Measurements from ENCODE around the gene PACRGL.
"Not testable (repeated sequence)": the region's sequence is repeated elsewhere in the genome, so short reads cannot be mapped to it uniquely, and the experiment has no call there.

Gene PACRGL

DNA sequence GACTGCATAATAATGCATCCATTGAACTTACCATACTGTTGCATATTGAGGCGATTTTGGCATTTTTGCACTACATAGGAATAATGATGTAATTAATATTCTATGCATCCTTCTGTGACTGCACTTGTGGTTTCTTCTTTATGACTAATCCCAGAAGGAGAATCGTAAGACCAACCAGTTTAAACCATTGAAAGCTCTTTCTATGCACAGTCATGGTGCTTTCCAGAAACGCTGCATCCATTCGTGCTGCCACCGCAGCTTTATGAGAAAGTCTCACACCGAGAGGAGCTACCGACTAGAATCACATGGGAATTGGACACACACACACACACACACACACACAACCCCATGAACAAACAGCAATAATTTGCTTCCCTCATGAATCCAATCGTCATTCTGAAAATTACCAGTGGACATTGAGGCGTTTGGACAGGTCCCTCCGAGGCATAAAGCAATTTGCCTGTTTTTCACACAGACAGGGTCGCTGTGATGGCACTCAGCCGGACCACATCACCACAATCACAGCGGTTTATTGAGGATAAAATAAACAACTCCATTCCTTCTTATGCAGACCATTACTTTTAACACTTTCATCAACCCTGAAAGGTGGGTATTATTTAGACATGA is 64.2 kb downstream of the PACRGL start:
- Histone ChIP-seq H3K27me3 (ENCODE audit: control insufficient read depth in 2 of 2, insufficient read depth in 2 of 2, low read length in 2 of 2) (no peaks in the 10 kb centered on the region), H3K4me1 (ENCODE audit: control insufficient read depth in 2 of 2, insufficient read depth in 2 of 2, low read length in 2 of 2) (no peaks in the 10 kb centered on the region), H3K9me3 (ENCODE audit: control insufficient read depth in 2 of 2, low read length in 2 of 2) (no peaks in the 10 kb centered on the region), H3K9ac (ENCODE audit: low read depth in 1 of 2, low read length in 2 of 2) (no peak overlapping the region), H3K27ac (ENCODE audit: low read depth in 2 of 2, low read length in 2 of 2) (no peak overlapping the region), H3K4me3 (ENCODE audit: low read length in 2 of 2) (no peak overlapping the region), H3K36me3 (ENCODE audit: control insufficient read depth in 2 of 2, insufficient read depth in 2 of 2, low read length in 2 of 2) (no peaks in the 10 kb centered on the region)

DNA sequence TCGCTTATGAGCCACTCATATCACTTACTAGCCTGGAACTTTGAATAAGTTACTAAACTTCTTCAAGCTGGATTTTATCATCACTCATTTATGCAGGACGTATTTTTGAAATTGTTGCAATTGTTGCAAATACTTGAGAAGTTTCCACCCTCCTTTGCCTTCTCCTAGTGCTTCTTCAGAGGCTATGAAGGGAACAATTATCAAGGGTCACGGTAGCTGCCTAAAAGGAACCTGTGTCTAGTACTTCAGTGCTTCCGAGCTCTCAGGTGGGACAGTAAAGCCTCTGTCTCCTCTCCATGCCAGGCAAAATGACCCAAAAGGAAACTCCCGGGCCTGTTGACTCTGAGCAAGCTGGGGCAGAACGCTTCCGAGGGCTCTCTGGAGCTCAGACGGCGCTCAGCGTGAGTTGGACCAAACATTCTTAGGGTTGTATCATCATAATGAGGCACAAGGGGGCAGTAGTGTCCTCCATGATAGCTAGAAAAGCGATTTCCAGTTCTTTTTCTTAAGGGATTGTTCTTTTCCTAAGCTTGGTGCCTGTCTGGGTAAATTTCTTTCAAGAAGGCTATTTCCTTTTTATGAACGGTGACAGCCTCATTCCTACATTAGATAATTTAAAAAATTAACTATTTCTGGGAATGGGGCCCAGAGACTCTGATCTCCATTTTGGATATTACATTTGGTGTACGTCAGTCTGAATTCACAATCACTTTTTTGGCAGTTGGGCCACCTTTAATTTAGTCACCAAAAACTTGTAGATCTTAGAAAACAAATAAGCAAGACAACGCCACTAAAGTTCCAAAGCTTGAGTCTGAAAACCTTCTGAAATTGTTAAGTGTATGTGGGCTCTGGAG is 73.1 kb downstream of the PACRGL start:
- Histone ChIP-seq H3K36me3 (ENCODE audit: control insufficient read depth in 2 of 2, insufficient read depth in 2 of 2, low read length in 2 of 2) (no peaks in the 10 kb centered on the region), H3K4me1 (ENCODE audit: control insufficient read depth in 2 of 2, insufficient read depth in 2 of 2, low read length in 2 of 2) (no peaks in the 10 kb centered on the region), H3K27me3 (ENCODE audit: control insufficient read depth in 2 of 2, insufficient read depth in 2 of 2, low read length in 2 of 2) (no peaks in the 10 kb centered on the region), H3K4me3 (ENCODE audit: low read length in 2 of 2) (no peak overlapping the region), H3K27ac (ENCODE audit: low read depth in 2 of 2, low read length in 2 of 2) (no peak overlapping the region), H3K9me3 (ENCODE audit: control insufficient read depth in 2 of 2, low read length in 2 of 2) (no peaks in the 10 kb centered on the region), H3K9ac (ENCODE audit: low read depth in 1 of 2, low read length in 2 of 2) (no peak overlapping the region)

DNA sequence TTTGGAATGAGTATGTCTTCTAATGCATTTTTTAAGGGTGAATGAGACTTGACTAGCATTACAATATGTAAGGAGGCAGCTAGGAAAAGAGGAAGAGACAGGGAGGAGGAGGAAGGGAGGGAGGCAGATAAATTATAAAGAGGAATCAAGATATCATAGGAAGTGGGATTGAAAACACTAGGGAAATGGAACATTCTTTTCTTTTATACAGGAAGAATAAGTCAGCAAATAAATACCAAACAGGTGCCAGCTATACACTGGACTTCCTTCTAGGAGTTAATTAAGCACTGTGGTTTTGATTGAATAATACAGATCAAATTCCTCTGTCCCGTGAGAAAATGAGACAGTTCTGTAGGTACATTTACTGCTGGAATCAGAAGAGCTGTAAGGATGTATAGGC is 78.6 kb downstream of the PACRGL start:
- Histone ChIP-seq H3K9me3 (ENCODE audit: control insufficient read depth in 2 of 2, low read length in 2 of 2) (peaks cover 0 to 2% of the 10 kb centered on the region in 2 donors), H3K4me1 (ENCODE audit: control insufficient read depth in 2 of 2, insufficient read depth in 2 of 2, low read length in 2 of 2) (no peaks in the 10 kb centered on the region), H3K27me3 (ENCODE audit: control insufficient read depth in 2 of 2, insufficient read depth in 2 of 2, low read length in 2 of 2) (no peaks in the 10 kb centered on the region), H3K36me3 (ENCODE audit: control insufficient read depth in 2 of 2, insufficient read depth in 2 of 2, low read length in 2 of 2) (no peaks in the 10 kb centered on the region), H3K27ac (ENCODE audit: low read depth in 2 of 2, low read length in 2 of 2) (no peak overlapping the region), H3K9ac (ENCODE audit: low read depth in 1 of 2, low read length in 2 of 2) (no peak overlapping the region), H3K4me3 (ENCODE audit: low read length in 2 of 2) (no peak overlapping the region)

DNA sequence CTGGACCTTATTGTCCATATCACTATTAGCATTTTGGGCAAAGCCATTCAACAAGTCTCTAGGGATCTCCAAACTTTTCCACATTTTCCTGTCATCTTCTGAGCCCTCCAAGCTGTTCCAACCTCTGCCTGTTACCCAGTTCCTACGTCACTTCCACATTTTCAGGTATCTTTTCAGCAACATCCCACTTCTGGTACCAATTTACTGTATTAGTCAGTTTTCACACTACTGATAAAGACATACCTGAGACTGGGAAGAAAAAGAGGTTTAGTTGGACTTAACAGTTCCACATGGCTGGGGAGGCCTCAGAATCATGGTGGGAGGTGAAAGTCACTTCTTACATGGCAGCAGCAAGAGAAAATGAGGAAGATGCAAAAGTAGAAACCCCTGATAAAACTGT is 82.9 kb downstream of the PACRGL start:
- H3K9ac ChIP-seq (ENCODE audit: low read depth in 1 of 2, low read length in 2 of 2); H3K4me1 ChIP-seq (ENCODE audit: control insufficient read depth in 2 of 2, insufficient read depth in 2 of 2, low read length in 2 of 2); H3K27me3 ChIP-seq (ENCODE audit: control insufficient read depth in 2 of 2, insufficient read depth in 2 of 2, low read length in 2 of 2); H3K27ac ChIP-seq (ENCODE audit: low read depth in 2 of 2, low read length in 2 of 2); H3K9me3 ChIP-seq (ENCODE audit: control insufficient read depth in 2 of 2, low read length in 2 of 2); H3K36me3 ChIP-seq (ENCODE audit: control insufficient read depth in 2 of 2, insufficient read depth in 2 of 2, low read length in 2 of 2); H3K4me3 ChIP-seq (ENCODE audit: low read length in 2 of 2): not testable (repeated sequence)

DNA sequence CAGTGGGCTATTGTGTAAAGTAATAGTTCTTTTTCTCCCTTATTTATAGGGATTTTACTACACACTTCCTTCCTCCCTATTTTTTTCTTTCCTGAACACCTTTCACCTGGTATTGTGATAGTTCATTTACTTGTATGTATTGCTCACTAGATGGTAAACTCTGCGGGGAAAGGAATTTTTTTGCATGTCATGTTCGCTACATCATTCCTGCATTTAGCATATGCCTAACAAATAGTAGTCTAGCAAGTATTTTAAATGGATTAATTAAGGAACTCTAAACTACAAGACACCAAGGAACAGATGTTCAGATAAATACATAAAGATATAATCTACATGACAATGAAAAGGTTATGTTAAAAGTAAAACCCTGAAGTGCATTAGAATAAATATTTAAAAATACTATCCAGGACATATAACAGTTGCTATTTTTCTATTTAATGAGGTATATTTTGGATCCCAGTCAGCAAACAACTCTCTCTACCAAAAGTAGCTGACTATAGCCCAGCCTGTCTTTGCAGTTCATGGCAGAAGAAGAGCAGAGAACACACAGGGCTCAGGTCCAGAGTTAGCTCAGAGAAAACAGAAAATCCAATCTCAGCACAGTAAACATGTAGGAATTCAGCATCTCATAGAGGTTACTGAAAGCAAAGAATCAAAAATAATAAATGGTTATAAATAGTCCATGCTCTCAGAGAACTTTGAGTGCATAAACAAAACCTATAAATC is 87.8 kb downstream of the PACRGL start:
- H3K27me3 ChIP-seq (ENCODE audit: control insufficient read depth in 2 of 2, insufficient read depth in 2 of 2, low read length in 2 of 2): no peaks in the 10 kb centered on the region

More for the DNA sequence above, 87.8 kb downstream of the PACRGL start:
- Histone ChIP-seq H3K9me3 (ENCODE audit: control insufficient read depth in 2 of 2, low read length in 2 of 2) (no peaks in the 10 kb centered on the region), H3K9ac (ENCODE audit: low read depth in 1 of 2, low read length in 2 of 2) (no peak overlapping the region), H3K27ac (ENCODE audit: low read depth in 2 of 2, low read length in 2 of 2) (no peak overlapping the region), H3K4me1 (ENCODE audit: control insufficient read depth in 2 of 2, insufficient read depth in 2 of 2, low read length in 2 of 2) (no peaks in the 10 kb centered on the region), H3K4me3 (ENCODE audit: low read length in 2 of 2) (no peak overlapping the region), H3K36me3 (ENCODE audit: control insufficient read depth in 2 of 2, insufficient read depth in 2 of 2, low read length in 2 of 2) (no peaks in the 10 kb centered on the region)
